EH (cell line): ENCODE data around the gene CDC14B.
"Not testable (repeated sequence)": the region's sequence is repeated elsewhere in the genome, so short reads cannot be mapped to it uniquely, and the experiment has no call there.

Experiments
- DNase-seq: peaks from one replicate; pipeline ENCODE4 v3.0.0-alpha.2; 2015; ENCODE audit warnings: low read depth

The CDC14B gene

GRCh38 chr9:96587338-96588315 is 32.0 kb downstream of the CDC14B start:
- DNase-seq: no peak

- DNase-seq: peak; percentile 62
Measured at GRCh38 chr9:96585426-96585825, 34.2 kb downstream of the CDC14B start.

GRCh38 chr9:96582199-96582598 is 37.4 kb downstream of the CDC14B start:
- DNase-seq: not testable (repeated sequence)

GRCh38 chr9:96581786-96582185 is 37.9 kb downstream of the CDC14B start:
- DNase-seq: no peak

- DNase-seq: no peak
Measured at GRCh38 chr9:96581301-96581700, 38.3 kb downstream of the CDC14B start.

- no peak for DNase-seq
Measured at GRCh38 chr9:96574931-96575351, 44.7 kb downstream of the CDC14B start.

- DNase-seq: no peak
Measured at GRCh38 chr9:96574455-96574854, 45.2 kb downstream of the CDC14B start.

- peak; percentile 49 for DNase-seq
Measured at GRCh38 chr9:96567203-96567700, 52.4 kb downstream of the CDC14B start.

GRCh38 chr9:96566498-96567202 is 53.0 kb downstream of the CDC14B start:
- peak; percentile 67 for DNase-seq

GRCh38 chr9:96565671-96566497 is 53.8 kb downstream of the CDC14B start:
- peak; percentile 71 for DNase-seq

GRCh38 chr9:96564217-96564616 is 55.4 kb downstream of the CDC14B start:
- DNase-seq: no peak

- no peak for DNase-seq
Measured at GRCh38 chr9:96559339-96559943, 60.2 kb downstream of the CDC14B start.

- DNase-seq: no peak
Measured at GRCh38 chr9:96557921-96558320, 61.7 kb downstream of the CDC14B start.

- DNase-seq: peak; percentile 11
Measured at GRCh38 chr9:96556701-96557461, 62.8 kb downstream of the CDC14B start.

GRCh38 chr9:96555567-96556386 is 63.9 kb downstream of the CDC14B start:
- peak; percentile 77 for DNase-seq

- peak; percentile 88 for DNase-seq
Measured at GRCh38 chr9:96554801-96555566, 64.7 kb downstream of the CDC14B start.

- DNase-seq: peak; percentile 69
Measured at GRCh38 chr9:96554326-96554725, 65.3 kb downstream of the CDC14B start.

- DNase-seq: peak; percentile 91
Measured at GRCh38 chr9:96553070-96553469, 66.6 kb downstream of the CDC14B start.

- DNase-seq: no peak
Measured at GRCh38 chr9:96551403-96551802, 68.2 kb downstream of the CDC14B start.
